OCI-LY3 (cell line): ENCODE data around the gene PEX26.

Source experiments
- H2AFZ ChIP-seq: fragments of 200-600, 300-600 bp; shearing (Covaris generic); 2 replicates; pipeline ENCODE4 v1.6.0; 2014; ENCODE audit warnings: antibody characterized with exemption, low read depth, low read length
- H3K27ac ChIP-seq: fragments of 200-600, 300-600 bp; sonication (generic); 2 replicates; pipeline ENCODE4 v1.5.1; 2014; ENCODE audit warnings: mild to moderate bottlenecking, low read length, moderate library complexity, mixed read lengths
- H3K27me3 ChIP-seq: fragments of 200-600, 300-600 bp; sonication (generic); 2 replicates; pipeline ENCODE4 v1.6.1; 2014; ENCODE audit warnings: low read depth, low read length, mixed read lengths
- H3K36me3 ChIP-seq: fragments of 200-600, 300-600 bp; sonication (generic); replicated peaks from 2 replicates; pipeline ENCODE3; 2014; ENCODE audit warnings: low read depth, low read length, mixed read lengths
- H3K4me1 ChIP-seq: fragments of 300-600, 200-600 bp; sonication (generic); 2 replicates; pipeline ENCODE4 v1.6.1; 2014; ENCODE audit warnings: low read length, mixed read lengths
- H3K4me2 ChIP-seq: fragments of 200-600, 300-600 bp; sonication (generic); 2 replicates; pipeline ENCODE4 v1.6.1; 2014; ENCODE audit warnings: low read length, mixed read lengths
- H3K4me3 ChIP-seq: fragments of 300-600, 200-600 bp; sonication (generic); 2 replicates; pipeline ENCODE4 v1.5.1; 2014; ENCODE audit warnings: antibody characterized with exemption, mild to moderate bottlenecking, low read length, moderate library complexity
- H3K79me2 ChIP-seq: fragments of 300-600, 200-600 bp; shearing (Covaris generic); 2 replicates; pipeline ENCODE4 v1.6.1; 2014; ENCODE audit warnings: mild to moderate bottlenecking, low read length, mixed read lengths
- H3K9ac ChIP-seq: fragments of 300-600, 200-600 bp; shearing (Covaris generic); 2 replicates; pipeline ENCODE4 v1.6.0; 2014; ENCODE audit warnings: mild to moderate bottlenecking, low read length, moderate library complexity
- H3K9me3 ChIP-seq: fragments of 200-600, 300-600 bp; shearing (Covaris generic); 2 replicates; pipeline ENCODE4 v1.6.1; 2014; ENCODE audit warnings: low read length, mixed read lengths; ENCODE audit not compliant: insufficient read depth
- H4K20me1 ChIP-seq: fragments of 200-600, 300-600 bp; sonication (generic); 2 replicates; pipeline ENCODE4 v1.6.1; 2016; ENCODE audit warnings: low read length, mixed read lengths; ENCODE audit not compliant: insufficient read depth
- CTCF ChIP-seq: fragments of 200-600, 300-600 bp; sonication (generic); IDR thresholded peaks from 2 replicates; pipeline ENCODE4 v1.5.1; 2014; ENCODE audit warnings: antibody characterized with exemption, low read length, low read depth
- EZH2phosphoT487 ChIP-seq: fragments of 200-600 bp; shearing (Covaris generic); IDR thresholded peaks from 2 replicates; pipeline ENCODE4 v1.6.1; 2018; ENCODE audit warnings: antibody characterized with exemption, mixed run types, low read depth

PEX26 gene

GRCh38 chr22:18087350-18087855, 9.6 kb downstream of the PEX26 start:
- Histone ChIP-seq H3K4me3 (no peak overlapping the region), H4K20me1 (no peaks in the 10 kb centered on the region), H3K79me2 (peaks cover 10% of the 10 kb centered on the region; the same call in 1 of the 2 replicates), H3K27ac (no peak overlapping the region), H3K27me3 (no peaks in the 10 kb centered on the region), H3K36me3 (peaks cover 63% of the 10 kb centered on the region), H3K9ac (no peak overlapping the region), H3K4me2 (no peak overlapping the region), H3K9me3 (no peaks in the 10 kb centered on the region), H2AFZ (no peak overlapping the region), H3K4me1 (peaks cover 15% of the 10 kb centered on the region; the same call in 1 of the 2 replicates)
- TF ChIP-seq EZH2phosphoT487 (no peak), CTCF (no peak)

GRCh38 chr22:18088825-18089568, 11.2 kb downstream of the PEX26 start:
- Histone ChIP-seq H3K27ac (no peak overlapping the region), H3K4me1 (peaks cover 15% of the 10 kb centered on the region; the same call in 1 of the 2 replicates), H3K27me3 (no peaks in the 10 kb centered on the region), H3K9me3 (no peaks in the 10 kb centered on the region), H3K4me3 (no peak overlapping the region), H3K79me2 (no peaks in the 10 kb centered on the region), H3K4me2 (no peak overlapping the region), H2AFZ (no peak overlapping the region), H4K20me1 (no peaks in the 10 kb centered on the region), H3K36me3 (peaks cover 50% of the 10 kb centered on the region), H3K9ac (no peak overlapping the region)
- no peak for TF ChIP-seq CTCF
- TF ChIP-seq EZH2phosphoT487: no peak

GRCh38 chr22:18090286-18090685, 12.5 kb downstream of the PEX26 start:
- Histone ChIP-seq H3K36me3 (peaks cover 45% of the 10 kb centered on the region), H3K9me3 (no peaks in the 10 kb centered on the region), H3K27ac (no peak overlapping the region), H4K20me1 (no peaks in the 10 kb centered on the region), H3K4me2 (no peak overlapping the region), H3K4me1 (peaks cover 16% of the 10 kb centered on the region), H3K79me2 (no peaks in the 10 kb centered on the region), H2AFZ (no peak overlapping the region), H3K9ac (no peak overlapping the region), H3K27me3 (no peaks in the 10 kb centered on the region), H3K4me3 (no peak overlapping the region)
- no peak for TF ChIP-seq CTCF
- no peak for TF ChIP-seq EZH2phosphoT487

DNA sequence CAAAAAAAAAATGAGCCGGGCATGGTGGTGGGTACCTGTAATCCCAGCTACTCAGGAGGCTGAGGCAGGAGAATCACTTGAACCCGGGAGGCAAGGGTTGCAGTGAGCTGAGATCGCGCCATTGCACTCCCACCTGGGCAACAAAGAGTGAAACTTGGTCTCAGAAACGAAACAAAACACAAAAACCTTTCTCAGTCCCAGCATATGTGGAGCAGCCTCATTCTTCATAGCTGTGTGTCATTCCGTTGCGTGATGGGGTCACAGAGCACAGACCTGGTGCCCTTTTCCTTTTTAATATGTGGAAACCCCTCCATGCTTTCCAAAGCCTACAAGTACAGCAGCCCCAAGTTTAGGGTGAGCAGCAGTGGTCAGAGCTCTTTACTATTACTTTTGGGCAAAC, 13.7 kb downstream of the PEX26 start:
- no peak overlapping the region for H3K4me3 ChIP-seq
- no peak overlapping the region for H3K9ac ChIP-seq
- no peaks in the 10 kb centered on the region for H3K27me3 ChIP-seq
- H2AFZ ChIP-seq: no peak overlapping the region
- no peaks in the 10 kb centered on the region for H3K79me2 ChIP-seq
- 0 out of 2 replicates have a peak overlapping the region, but pooled peaks have one; percentile 22 for H3K27ac ChIP-seq
- peaks cover 26% of the 10 kb centered on the region for H3K4me1 ChIP-seq
- no peaks in the 10 kb centered on the region for H4K20me1 ChIP-seq
- TF ChIP-seq CTCF (no peak), EZH2phosphoT487 (no peak)
- peak overlapping the region; percentile 19; the same call in 1 of the 2 replicates for H3K4me2 ChIP-seq
- no peaks in the 10 kb centered on the region for H3K9me3 ChIP-seq
- H3K36me3 ChIP-seq: peaks cover 47% of the 10 kb centered on the region
